ENCODE measurements around the gene ZGLP1.
"Not testable (repeated sequence)": the region's sequence is repeated elsewhere in the genome, so short reads cannot be mapped to it uniquely, and the experiment has no call there.

ZGLP1 gene

DNA sequence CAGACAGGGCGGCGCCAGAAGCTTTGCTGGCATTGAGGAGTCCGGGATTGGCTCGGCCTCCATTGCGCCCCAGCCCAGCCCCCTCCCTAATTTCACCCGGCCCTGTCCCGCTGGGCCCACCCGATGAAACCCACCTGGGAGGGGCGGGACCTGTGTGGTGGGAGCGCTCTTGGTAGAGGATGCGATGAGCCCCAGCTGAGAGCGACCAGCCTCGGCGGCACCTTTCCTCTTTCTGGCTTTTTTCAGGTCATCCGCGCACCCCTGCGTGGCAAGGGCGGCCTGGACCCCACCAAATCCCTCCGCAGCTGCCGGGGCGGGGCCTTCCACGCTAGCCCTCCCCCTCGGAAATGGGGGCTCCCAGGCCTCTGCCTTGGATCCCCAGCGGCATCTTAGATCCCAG, at the start of gene ZGLP1:
TSS of gene ZGLP1 (minus strand) at position 393 of the 400 bp plus-strand sequence.
- no peak for DNase-seq (ENCODE audit: low read depth)

DNA sequence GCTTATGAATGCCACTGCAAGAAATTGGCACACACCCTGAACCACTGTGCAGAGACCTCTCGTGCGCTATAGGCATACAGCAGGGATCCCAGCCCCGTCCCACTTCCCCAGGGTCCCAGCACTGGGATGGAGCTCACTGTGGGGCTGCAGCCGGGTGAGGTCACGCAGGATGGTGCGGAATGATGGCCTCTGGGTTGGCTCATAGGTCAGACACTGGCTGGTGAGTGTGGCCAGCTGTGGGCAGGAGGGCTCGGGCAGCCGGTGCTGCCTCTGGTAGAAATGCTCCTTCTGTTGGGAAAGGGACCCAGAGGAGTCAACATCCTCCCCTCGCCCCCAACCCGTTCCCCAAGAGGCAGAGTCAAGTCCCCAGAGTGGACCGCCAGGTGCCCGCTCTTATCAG, 46.8 kb upstream of the ZGLP1 start:
- no peak for DNase-seq (ENCODE audit: low read depth)

DNA sequence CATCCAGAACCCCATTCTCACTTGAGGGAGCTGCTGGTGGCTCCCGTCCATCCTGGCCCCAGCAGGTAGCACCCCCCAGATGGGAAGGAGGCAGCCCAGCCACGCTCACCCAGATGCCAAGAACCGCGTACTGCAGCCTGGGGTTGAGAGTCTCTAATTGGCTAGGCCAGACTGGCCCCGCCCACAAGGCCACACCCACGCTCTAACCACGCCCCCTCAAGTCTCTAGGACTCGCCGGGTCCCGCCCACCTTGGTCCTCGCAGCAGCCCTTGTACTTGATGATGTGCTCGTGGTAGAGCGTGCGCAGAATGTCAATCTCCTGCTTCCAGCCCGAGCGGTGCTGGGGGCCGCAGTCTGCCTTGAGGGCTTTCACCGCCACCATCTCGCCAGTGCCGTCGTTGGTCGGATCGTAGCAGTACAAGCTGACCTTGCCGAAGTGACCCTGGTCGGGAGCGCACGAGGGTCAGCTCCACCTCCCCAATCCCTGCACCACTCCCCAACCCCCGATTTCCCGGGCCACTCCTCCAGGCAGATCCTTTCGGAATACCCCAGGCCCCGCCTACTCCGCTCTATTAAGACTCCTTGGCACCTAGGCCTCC, 44.3 kb upstream of the ZGLP1 start:
- DNase-seq (ENCODE audit: low read depth): no peak

DNA sequence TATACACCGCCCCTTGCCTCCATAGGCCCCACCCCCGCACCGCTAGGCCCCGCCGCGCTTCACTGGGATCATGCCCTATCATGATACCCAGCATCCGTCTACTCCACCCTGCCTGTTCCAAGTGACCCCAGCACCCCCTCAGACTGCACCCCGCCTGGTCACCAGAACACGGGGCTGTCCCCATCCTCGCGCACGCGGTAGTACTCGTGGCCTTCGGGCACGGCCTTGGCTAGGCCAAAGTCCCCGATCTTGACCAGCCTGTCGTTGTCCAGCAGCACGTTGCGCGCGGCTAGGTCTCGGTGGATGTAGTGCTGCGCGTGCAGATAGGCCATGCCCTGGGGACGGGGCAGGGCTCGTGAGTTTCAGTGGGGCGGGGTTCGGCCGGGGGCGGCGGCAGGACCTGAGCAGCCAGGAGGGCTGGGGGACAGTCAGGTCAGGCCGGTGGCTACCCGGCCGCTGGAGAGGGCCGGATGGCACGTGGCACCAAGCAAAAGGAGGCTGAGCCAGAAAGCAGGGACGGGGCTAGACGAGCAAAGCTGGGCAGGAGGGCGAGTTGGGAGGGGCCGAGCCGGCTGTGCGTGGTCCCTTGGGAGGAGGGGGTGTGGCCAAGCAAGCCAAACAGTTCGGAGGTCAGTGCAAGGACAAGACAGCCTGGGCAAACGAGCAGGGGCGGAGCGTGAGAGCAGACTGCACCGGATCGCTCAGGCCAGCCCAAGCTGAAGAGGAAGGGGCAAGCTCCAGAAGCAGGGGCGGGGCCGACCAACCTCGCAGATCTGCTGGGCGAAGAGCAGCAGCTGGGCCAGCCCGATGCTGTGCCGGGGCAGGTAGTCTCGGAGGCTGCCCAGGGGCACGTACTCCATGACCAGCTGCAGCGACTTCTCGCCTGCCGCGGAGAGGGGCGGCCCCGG, 43.4 kb upstream of the ZGLP1 start:
- no peak for DNase-seq (ENCODE audit: low read depth)

DNA sequence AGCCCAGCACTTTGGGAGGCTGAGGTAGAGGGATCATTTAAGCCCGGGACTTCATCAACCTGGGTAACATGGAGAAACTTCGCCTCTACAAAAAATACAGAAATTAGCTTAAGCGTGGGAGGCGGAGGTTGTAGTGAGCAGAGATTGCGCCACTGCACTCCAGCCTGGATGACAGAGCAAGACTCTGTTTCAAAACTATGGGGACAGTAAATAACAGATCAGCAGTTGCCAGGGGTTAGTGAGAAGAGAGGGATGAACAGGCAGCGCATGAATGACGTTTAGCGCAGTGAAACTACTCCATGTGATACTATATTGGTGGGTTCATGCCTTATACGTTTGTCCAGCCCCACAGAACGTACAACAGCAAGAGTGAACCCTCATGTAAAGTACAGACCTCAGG, 36.9 kb upstream of the ZGLP1 start:
- no peak for DNase-seq (ENCODE audit: low read depth)

DNA sequence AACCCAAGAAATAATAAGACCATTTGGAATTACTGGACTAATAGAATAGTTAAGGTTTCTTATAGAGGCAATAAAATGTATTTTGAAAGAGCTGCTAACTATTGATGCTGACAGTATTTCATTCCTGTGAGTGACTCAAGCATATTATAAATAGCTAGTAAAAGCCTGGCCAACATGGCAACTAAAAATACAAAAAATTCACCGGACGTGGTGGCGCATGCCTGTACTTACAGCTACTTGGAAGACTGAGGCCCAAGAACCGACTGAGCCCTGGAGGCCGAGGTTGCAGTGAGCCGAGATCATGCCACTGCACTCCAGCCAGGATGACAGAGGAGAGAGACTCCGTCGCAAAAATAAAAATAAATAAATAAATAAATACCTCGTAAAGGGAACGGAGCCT, 35.2 kb upstream of the ZGLP1 start:
- no peak for DNase-seq (ENCODE audit: low read depth)

DNA sequence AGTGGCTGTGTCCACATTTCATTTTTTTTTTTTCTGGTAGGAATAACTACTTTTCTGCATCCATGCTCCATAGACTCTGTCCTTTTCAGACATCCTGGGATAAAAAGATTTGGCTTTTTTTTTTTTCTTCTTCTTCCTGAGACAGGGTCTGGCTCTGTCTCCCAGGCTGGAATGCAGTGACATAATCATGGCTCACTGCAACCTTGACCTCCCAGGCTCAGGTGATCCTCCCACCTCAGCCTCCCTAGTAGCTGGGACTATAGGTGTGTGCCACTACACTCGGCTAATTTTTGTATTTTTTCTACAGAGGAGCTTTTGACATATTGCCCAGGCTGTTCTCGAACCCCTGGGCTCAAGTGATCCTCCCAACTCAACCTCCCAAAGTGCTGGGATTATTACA, 33.9 kb upstream of the ZGLP1 start:
- no peak for DNase-seq (ENCODE audit: low read depth)

DNA sequence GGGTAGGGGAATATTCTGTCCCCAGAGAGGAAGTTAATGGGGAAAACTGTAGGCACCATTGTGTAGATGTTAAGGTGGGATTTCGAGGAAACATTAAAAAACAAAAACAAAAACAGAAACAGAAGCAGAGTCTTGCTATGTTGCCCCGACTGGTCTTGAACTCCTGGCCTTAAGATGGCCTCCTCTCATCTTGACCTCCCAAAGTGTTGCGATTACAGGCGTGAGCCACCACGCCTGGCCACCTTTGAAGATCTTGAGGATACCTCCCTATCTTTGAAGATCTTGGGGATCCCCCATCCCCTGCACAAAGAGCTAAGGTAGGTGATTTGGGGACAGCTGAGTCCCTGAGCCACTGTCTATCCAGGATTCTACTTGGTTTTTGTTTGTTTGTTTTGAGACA, 30.4 kb upstream of the ZGLP1 start:
- DNase-seq (ENCODE audit: low read depth): no peak

DNA sequence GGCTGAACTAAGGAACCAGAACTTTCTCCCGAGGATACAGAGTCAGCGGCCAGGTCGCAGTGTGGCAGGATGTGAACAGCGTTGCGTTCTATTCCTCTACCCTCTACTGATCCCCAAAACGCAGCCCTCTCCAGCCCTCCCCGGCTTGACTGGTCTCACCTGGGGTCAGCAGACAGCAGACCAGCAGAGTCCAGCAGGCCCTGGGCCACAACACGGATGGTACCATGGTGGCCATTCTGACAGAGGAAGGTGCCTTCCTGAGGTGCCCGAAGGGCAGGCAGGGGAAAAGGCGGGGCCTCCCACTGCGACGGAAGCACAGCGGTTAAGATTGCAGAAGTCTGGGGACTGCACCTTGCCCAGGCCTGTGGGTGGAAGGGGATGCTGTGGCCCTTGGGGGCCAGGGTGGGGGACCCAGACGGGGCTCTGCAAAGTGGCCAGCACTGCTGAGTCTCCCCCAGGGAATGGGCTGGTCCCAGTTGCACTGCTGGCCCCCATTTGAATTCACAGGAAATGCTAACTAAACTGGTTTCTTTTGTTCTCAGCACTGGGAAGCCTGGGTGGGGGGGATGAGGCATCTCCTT, 29.9 kb upstream of the ZGLP1 start, which contains the start of gene ICAM3:
TSS of gene ICAM3 (minus strand) at position 245 of the 581 bp plus-strand sequence. CDS start at position 235, 10 bp downstream.
- DNase-seq (ENCODE audit: low read depth): peak; percentile 49

DNA sequence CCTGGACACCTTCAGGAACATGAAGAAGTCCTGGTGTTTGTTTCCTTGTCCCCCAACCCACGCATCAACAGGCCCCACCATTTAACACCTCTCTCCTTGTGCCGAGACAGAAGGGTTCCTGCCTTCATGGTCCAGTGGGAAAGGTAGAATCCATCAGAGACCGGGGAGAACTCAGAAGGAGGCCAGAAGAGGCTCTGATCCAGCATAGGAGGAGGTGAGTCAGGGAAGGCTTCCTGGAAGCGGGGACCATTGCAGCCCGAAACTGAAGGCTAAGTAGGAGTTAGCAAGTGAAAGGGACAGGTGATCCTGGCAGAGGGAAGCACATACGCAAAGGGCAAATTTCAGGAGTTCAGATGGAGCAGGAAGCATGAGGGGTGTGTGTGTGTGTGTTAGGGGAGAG, 29.3 kb upstream of the ZGLP1 start:
- no peak for DNase-seq (ENCODE audit: low read depth)

DNA sequence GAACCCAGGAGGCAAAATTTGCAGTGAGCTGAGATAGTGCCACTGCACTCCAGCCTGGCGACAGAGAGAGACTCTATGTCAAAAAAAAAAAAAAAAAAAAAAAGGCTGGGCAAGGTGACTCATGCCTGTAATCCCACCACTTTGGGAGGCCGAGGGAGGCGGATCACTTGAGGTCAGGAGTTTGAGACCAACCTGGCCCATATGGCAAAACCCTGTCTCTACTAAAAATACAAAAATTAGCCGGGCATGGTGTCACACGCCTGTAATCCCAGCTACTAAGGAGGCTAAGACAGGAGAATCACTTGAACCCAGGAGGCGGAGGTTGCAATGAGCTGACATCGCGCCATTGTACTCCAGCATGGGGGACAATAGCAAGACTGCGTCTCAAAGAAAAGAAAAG, 27.1 kb upstream of the ZGLP1 start:
- not testable (repeated sequence) for DNase-seq (ENCODE audit: low read depth)

DNA sequence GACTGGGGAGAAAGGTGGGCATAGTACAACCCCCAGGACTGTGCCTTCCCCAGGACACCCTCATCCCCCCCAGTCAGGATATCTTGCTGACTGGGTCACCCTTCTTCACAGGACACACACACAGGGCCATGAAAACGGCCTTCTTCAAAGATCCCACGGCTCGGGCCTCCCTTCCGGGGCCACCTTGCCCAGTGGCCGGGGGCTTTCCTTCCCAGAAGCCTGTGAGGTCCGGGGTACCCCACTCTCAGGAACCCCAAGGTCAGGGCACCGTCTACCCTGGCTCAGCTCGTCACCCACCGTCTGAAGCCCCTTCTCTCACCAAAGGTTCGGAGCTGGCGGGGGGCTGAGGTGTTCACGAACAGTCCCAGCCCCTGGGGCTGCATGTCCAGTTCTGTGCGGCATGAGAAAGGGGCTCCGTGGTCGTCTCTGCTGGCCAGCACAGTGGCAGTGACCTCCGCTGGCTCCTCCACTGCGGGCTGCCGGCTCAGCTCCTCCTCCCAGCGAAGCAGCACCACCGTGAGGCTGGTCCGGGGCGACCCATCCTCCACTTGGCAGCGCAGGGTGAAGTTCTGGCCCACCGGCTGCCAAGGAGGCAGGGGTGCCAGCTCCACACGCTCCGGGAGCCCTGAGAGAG, 25.9 kb upstream of the ZGLP1 start:
- no peak for DNase-seq (ENCODE audit: low read depth)

DNA sequence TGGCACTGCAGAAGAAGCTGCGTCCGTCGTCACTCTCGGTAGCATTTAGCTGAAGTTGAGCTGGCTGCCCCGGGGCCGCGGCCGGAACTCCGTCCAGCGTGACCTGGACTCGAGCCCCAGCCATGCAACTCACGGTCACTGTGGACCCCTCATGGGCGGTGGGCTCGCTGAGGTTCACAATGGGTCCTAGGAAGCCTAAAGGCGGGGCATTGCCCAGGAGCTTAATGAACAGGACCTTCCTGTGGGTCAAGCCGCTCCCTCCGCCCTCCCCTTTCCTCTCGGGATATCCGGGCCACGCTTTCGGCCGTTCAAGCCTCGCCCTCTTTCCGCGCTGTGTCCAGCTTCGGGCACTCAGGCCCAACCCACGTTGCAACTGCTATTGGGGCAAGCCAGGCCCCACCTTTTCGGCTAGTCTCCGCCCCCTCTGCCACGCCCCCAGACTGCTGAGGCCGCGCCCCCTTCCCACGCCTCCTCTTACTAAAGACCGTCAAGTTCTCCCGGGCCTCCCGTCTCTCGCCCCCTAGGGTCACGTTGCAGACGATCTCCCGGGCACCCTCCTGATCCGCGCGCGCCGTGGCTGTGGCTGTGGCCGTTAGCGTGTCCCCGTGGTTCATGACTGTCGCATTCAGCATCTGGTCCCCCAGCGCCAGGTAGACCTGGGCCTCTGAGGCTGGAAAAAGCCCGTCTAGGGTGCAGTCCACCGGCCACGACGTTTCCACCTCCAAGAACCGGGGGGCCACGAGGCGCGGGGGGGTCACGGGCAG, 25.2 kb upstream of the ZGLP1 start:
- no peak for DNase-seq (ENCODE audit: low read depth)

DNA sequence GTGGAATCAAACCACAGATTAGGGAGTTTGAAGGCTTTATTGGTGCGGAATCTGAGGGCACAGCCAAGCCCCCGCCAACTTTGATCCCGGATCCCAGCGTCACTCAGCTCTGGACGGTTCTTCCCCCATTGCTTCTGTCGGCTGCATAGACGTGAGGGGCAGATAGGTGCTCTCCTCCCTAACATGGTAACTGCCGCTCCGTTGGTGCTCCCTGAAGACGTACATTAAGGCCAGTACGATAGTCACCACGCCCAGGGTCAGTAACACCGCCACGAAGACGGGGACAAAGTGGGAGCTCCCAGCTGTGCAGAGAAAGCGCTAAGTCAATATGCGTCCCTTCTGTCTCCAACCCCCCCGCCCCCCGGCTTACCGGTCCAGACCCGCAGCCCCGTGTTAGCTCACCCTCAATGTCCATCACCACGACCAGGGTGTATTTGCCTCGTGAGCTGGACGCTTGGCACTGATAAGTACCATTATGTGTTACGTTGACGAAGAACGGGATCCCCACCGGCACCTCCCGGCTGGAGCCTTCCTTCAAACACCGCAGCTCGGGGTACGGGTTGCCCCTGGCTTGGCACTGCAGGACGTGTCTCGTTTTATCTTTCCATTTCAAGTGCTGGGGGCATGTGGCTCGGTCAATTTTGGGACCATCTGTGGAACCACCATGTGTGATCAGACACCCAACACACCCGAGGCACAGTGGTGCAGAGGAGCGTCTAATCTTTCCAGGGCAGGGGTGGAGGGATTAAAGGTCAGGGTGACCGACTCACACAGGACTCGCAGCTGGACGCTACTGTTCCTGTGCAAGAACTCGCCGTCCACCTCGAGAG, 24.4 kb upstream of the ZGLP1 start:
- DNase-seq (ENCODE audit: low read depth): no peak

DNA sequence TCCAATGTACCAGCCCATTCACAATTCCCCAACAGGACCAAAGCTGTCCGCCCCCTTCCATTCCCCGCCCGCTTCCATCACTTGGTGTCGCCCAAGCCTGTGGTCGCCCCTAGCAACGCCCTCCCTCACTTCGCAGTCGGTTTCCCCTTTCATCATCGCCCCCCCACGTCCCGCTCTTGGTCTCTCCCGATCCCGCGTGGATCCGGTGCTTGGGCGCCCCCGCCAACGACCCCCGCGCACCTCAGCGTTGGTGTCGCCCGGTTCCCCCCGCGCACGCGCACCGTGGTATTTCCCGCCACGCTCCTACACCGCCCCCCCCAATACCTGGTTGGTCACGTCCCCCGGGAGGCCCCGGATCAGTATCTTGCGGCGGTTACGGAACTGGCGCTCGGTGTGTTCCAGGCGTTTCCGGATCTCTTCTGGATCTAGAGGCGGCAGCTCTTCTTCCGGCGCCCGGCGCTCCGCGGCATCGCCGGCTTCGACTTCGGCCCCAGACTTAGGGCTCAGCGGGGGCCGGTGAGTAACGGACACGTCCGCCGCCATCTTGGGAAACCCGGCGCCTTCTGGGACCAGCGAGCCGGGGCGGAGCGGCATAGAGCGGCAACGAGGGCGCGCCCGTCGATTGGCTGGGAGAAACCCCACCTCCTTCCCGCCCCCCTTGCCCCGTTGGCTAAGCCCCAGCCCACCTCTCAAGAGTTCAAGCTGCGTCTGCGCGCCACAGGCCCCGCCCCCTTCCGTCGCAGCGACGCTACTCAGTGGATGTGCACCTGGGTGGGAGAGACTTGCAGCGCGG, 23.5 kb upstream of the ZGLP1 start, which contains the start of gene RAVER1:
TSS of gene RAVER1 (minus strand) at position 565 of the 793 bp plus-strand sequence. CDS start at position 543, 22 bp downstream.
- DNase-seq (ENCODE audit: low read depth): peak; percentile 98

DNA sequence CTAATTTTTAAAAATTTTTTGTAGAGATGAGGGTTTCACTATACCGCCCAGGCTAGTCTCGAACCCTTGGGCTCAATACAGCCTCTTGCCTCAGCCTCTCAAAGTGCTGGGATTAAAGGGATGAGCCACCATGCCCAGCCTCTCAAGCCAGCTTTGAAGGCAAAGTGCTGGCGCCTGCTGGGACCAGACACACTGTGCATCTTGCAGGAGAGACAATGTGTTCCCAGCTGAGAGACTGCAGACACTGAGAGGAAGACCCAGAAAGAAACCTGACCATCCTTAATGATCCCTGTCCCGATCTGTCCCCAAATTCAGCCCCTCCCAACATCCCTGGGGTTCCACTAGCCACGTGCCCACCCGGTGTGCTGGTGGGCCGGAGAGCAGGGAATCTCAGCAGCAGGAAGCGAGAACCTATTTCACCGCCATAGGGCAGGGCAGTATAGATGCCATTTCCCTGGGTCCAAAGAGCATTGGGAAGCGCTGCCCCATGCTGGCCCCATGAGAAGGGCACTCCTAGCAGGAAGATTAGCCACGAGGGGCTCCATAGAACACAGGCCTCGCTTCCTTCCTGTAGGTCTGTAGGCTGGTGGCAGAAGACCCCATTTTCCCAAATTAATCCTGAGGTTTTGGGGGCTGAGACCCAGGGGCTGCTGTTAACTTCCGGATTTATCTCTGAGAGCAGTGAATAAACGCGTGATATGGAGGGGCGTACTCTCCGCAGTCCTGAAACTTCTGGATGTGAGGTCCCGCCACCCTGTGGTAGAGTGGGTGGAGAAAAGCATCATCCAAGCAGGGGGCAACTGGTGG, 22.7 kb upstream of the ZGLP1 start:
- no peak for DNase-seq (ENCODE audit: low read depth)

DNA sequence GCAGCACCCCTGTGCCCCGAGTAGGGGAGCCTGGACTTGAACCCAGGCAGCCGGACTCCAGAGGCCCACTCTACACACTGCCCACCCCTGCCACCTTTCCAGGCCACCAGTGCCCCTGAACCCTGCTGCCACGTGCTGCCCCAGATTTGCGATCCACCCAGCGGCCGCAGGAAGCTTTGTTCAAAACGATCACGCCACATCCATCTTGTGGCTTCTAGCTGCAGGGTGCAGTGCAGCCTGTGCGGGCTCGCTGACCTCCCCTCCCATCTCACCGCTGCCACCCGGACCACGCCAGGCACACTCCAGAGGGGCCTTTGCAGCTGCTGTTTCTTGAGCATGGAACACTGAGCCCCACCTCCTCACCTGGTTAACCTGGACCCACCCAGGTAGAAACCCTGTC, 19.9 kb upstream of the ZGLP1 start:
- DNase-seq (ENCODE audit: low read depth): no peak

DNA sequence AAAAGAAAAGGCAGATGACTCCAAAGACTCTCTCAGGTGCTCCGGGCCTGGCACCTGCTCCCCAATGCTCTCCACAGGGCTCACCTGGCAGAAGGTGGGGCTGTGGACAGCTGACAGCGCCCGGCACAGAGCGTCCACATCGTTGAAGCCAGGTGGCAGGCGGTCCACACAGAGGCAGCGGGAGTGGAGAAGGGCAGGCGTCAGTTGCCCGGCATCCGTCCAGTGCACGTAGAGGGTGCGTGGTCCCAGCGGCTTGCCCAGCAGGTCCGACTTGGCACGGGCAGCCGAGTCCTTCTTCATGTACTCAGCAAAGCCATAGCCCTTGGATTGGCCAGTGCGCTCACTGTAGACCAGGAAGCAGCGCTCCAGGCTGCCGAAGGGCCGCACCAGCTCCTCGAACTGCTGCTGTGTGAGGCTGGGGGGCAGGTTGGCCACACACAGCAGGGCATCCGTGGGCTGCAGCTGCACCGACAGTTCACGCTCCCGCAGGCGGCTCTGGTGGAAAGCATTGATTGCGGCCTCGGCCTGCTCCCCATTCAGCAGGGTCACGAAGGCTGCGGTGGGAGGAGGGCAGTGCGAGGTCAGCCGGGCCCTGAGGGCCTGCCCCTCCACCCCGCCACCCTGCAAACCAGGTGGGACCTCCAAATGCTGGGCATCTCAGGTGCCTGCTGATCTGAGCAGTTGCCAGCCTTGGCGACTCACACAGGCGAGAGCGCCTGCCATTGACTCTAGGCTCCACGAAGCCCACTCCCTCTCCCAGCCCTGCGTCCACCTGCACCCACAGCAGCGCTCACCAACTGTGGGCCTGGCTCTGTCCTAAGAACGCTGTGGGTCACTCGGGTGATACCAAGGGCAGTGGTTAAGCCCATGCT, 19.2 kb upstream of the ZGLP1 start:
- no peak for DNase-seq (ENCODE audit: low read depth)

Measured in activated T-helper 9 cell treated with anti-CD3 and anti-CD28 coated beads, Interleukin-2, amount 50 U/mL, for 16 hours (primary cell).